GM23248 (cell line): ENCODE data around the gene SLC9B2. TPM values are rescaled to one million over a fixed set of nuclear protein-coding genes. Genes with fewer than 3 reads are reported as not detected.

Experiments
- DNase-seq: peaks from one replicate; pipeline ENCODE4 v3.0.0-alpha.2; 2015
- H2AFZ ChIP-seq: fragments of 200-600 bp; sonication (generic); 2 replicates; pipeline ENCODE4 v1.6.1; 2016; ENCODE audit warnings: antibody characterized with exemption
- H3F3A ChIP-seq: fragments of 200-600 bp; sonication (generic); 2 replicates; pipeline ENCODE4 v1.6.1; 2016; ENCODE audit warnings: mild to moderate bottlenecking, antibody characterized with exemption, mixed run types; ENCODE audit not compliant: insufficient read depth
- H3K27ac ChIP-seq: fragments of 200-600 bp; sonication (generic); 2 replicates; pipeline ENCODE4 v1.5.1; 2016; ENCODE audit warnings: mild to moderate bottlenecking
- H3K27me3 ChIP-seq: fragments of 200-600 bp; sonication (generic); replicated peaks from 2 replicates; pipeline ENCODE4 v1.6.1; 2016; ENCODE audit warnings: mild to moderate bottlenecking; ENCODE audit not compliant: insufficient read depth
- H3K36me3 ChIP-seq: fragments of 200-600 bp; sonication (generic); 2 replicates; pipeline ENCODE4 v1.6.1; 2016; ENCODE audit warnings: low read depth, mild to moderate bottlenecking
- H3K4me1 ChIP-seq: fragments of 200-600 bp; sonication (generic); 2 replicates; pipeline ENCODE4 v1.6.1; 2016; ENCODE audit warnings: mild to moderate bottlenecking; ENCODE audit not compliant: insufficient read depth
- H3K4me2 ChIP-seq: fragments of 200-600 bp; sonication (generic); one replicate; pipeline ENCODE4 v1.6.1; 2016; ENCODE audit warnings: mild to moderate bottlenecking; ENCODE audit not compliant: unreplicated experiment
- H3K4me3 ChIP-seq: fragments of 200-600 bp; sonication (generic); 2 replicates; pipeline ENCODE4 v1.5.1; 2016; ENCODE audit warnings: mild to moderate bottlenecking
- H3K79me2 ChIP-seq: fragments of 200-600 bp; sonication (generic); 2 replicates; pipeline ENCODE4 v1.6.1; 2016; ENCODE audit warnings: mild to moderate bottlenecking; ENCODE audit not compliant: insufficient read depth
- H3K9ac ChIP-seq: fragments of 200-600 bp; sonication (generic); 2 replicates; pipeline ENCODE4 v1.6.1; 2016; ENCODE audit warnings: mild to moderate bottlenecking
- H3K9me2 ChIP-seq: fragments of 200-600 bp; sonication (generic); 2 replicates; pipeline ENCODE4 v1.6.1; 2016; ENCODE audit warnings: mixed run types, mild to moderate bottlenecking, moderate library complexity; ENCODE audit not compliant: insufficient read depth
- H3K9me3 ChIP-seq: fragments of 200-600 bp; sonication (generic); one replicate; pipeline ENCODE4 v1.6.1; 2017; ENCODE audit warnings: low read depth
- H4K20me1 ChIP-seq: fragments of 200-600 bp; sonication (generic); 2 replicates; pipeline ENCODE4 v1.6.0; 2016; ENCODE audit not compliant: insufficient read depth
- EZH2 ChIP-seq: fragments of 200-600 bp; sonication (generic); IDR thresholded peaks from 2 replicates; pipeline ENCODE4 v1.6.1; 2018; ENCODE audit warnings: antibody characterized with exemption, mild to moderate bottlenecking; ENCODE audit not compliant: insufficient read depth, poor library complexity, severe bottlenecking
- EZH2phosphoT487 ChIP-seq: fragments of 200-600 bp; sonication (generic); IDR thresholded peaks from 2 replicates; pipeline ENCODE4 v1.6.1; 2018; ENCODE audit warnings: antibody characterized with exemption, moderate library complexity, mild to moderate bottlenecking, low read depth; ENCODE audit not compliant: insufficient read depth
- WGBS, 2 experiments: methylation state at CpG; one replicate each; pipeline ENCODE4 v1.1.6; 2015 to 2017; ENCODE audit warnings: low lambda C conversion rate in 2 of 2, low coverage in 1 of 2; ENCODE audit errors: missing lambda C conversion rate in 2 of 2; 5-methylcytosine and 5-hydroxymethylcytosine counted together
- in situ Hi-C: fragments of 300-500 bp; cut with MboI; formaldehyde crosslinking; loops from 2 replicates; pipeline ENCODE4 v1.15.0; 2020
- polyA plus RNA-seq: library from polyadenylated mRNA; unstranded; fragments of >200 nt; fragmentation: Nextera tagmentation; extraction: Ambion mirVana; gene quantifications from 2 replicates; pipeline ENCODE4 v1.2.1, GENCODE V29; 2016
- total RNA-seq: library from RNA; depleted of rRNA; stranded (reverse); fragments of >200 nt; shearing (Covaris generic); gene quantifications from 2 replicates; pipeline ENCODE4 v1.2.3, GENCODE V29; 2014

Gene SLC9B2
- total and polyA plus RNA-seq, 2 experiments from 2014 or later, result 23.7 to 30.9 TPM

DNA sequence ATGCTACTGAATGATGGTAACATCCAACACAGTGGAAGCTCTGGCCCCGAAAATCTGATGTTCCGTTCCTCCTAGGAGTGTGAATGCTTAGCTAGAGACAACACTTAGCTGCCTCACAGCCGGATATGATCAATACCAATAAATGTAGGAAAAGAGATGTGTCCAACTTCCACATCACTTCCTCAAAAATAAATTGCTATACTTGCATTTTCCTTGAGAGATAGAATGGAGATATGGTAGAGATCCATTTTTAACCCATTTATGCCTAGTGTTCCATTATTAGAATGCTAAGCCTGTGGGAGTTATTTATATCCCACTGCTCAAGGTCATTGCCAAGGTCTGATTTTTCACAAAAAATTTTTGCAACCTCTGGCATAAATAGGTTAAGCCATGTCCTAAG, 51.6 kb downstream of the SLC9B2 start:
- Histone ChIP-seq H3K4me2 (no peak overlapping the region), H3K27me3 (no peaks in the 10 kb centered on the region), H3K9ac (no peak overlapping the region), H3K9me3 (no peaks in the 10 kb centered on the region), H2AFZ (no peak overlapping the region), H3K36me3 (0 out of 2 replicates have a peak, but pooled peaks cover 17% of the 10 kb centered on the region), H3F3A (peaks cover 11% of the 10 kb centered on the region), H4K20me1 (no peaks in the 10 kb centered on the region), H3K79me2 (no peaks in the 10 kb centered on the region), H3K27ac (no peak overlapping the region), H3K9me2 (no peaks in the 10 kb centered on the region), H3K4me1 (peaks cover 2% of the 10 kb centered on the region; the same call in 1 of the 2 replicates), H3K4me3 (no peak overlapping the region)
- no peak for DNase-seq
- in situ Hi-C loops, result no loop called here
- WGBS, 2 experiments, result 99 to 100% methylated on average over 3 of the region's 3 CpGs
- TF ChIP-seq EZH2 (no peak), EZH2phosphoT487 (no peak)

- Histone ChIP-seq H2AFZ (no peak overlapping the region), H3K36me3 (0 out of 2 replicates have a peak, but pooled peaks cover 12% of the 10 kb centered on the region), H3K9me2 (no peaks in the 10 kb centered on the region), H3K4me1 (peaks cover 10% of the 10 kb centered on the region), H3K27ac (no peak overlapping the region), H4K20me1 (no peaks in the 10 kb centered on the region), H3K79me2 (no peaks in the 10 kb centered on the region), H3K9ac (no peak overlapping the region), H3K4me3 (no peak overlapping the region), H3K9me3 (no peaks in the 10 kb centered on the region), H3K4me2 (no peak overlapping the region), H3K27me3 (no peaks in the 10 kb centered on the region), H3F3A (peaks cover 23% of the 10 kb centered on the region)
- DNase-seq, result no peak
- no peak for TF ChIP-seq EZH2
- TF ChIP-seq EZH2phosphoT487, result no peak
- WGBS, 2 experiments, result 84 to 91% methylated on average over 2 of the region's 2 CpGs
- in situ Hi-C loops, result no loop called here
Measured at GRCh38 chr4:103021120-103021519, 55.4 kb downstream of the SLC9B2 start.

DNA sequence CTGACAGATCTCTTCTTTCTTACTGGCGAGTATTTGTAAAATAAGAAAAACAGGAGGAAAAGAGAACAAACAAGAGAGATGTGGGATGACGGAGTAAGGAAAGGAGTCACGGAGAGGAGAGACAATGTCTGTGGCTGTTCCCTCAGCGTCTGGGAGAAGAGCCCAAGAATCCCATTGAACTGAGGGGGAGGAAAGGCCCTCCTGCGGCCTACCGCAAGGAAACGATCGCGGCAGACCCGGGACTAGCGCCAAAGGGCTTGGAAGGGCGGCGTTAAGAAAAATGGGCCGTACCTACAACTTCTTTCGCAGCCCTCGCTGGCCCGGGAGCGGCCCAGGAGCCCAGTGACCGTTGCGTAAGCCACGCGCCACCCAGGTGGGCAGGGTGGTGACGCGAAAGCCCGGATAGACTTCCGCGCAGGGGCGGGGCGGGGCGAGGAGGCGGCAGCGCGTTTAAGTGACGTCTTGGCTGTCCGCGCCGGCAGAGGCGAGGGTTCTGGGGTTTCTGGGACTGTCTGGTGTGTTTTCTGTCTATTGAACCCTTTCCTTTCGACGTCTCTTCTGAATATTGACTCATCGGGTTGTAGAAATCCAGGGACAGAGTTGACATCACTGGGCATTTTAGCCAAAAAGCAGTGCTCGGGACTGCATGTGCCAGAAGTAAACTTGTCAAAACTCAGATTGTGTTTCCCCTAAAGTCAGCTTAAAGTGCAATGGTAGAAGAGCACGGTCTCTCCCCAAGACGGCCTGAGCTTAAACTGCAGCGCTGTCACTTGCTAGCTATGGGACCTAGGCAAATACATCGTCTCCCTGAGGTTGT, 57.0 kb downstream of the SLC9B2 start, which contains the start of gene SLC9B1:
Gene SLC9B1 (minus strand): TSS at position 398 of the 817 bp plus-strand sequence. CDS start 27,994 bp downstream, outside the sequence.
- H2AFZ ChIP-seq, result peak within 1 kb of the TSS; percentile 99
- H3K9ac ChIP-seq, result peak within 1 kb of the TSS; percentile 87
- no peaks in the 10 kb centered on the region for H3K9me2 ChIP-seq
- peak within 1 kb of the TSS; percentile 92 for H3K4me2 ChIP-seq
- H3K9me3 ChIP-seq, result no peaks in the 10 kb centered on the region
- in situ Hi-C loops, result no loop called here
- 0 out of 2 replicates have a peak, but pooled peaks cover 4% of the 10 kb centered on the region for H3K36me3 ChIP-seq
- peak within 1 kb of the TSS; percentile 73 for H3K4me3 ChIP-seq
- H4K20me1 ChIP-seq, result no peaks in the 10 kb centered on the region
- no peaks in the 10 kb centered on the region for H3K79me2 ChIP-seq
- H3K27ac ChIP-seq, result peak within 1 kb of the TSS; percentile 87
- peak; percentile 99 for DNase-seq
- H3K27me3 ChIP-seq, result no peaks in the 10 kb centered on the region
- TF ChIP-seq EZH2phosphoT487 (0 out of 2 replicates have a peak, but pooled peaks have one; percentile 31), EZH2 (no peak)
- H3F3A ChIP-seq, result peaks cover 23% of the 10 kb centered on the region
- H3K4me1 ChIP-seq, result peaks cover 10% of the 10 kb centered on the region
- WGBS, 2 experiments, result 1 to 2% methylated on average over 46 of the region's 46 CpGs

GRCh38 chr4:103018391-103019307, 57.9 kb downstream of the SLC9B2 start:
- TF ChIP-seq EZH2phosphoT487, result no peak
- no peak for TF ChIP-seq EZH2
- H3K9me2 ChIP-seq, result no peaks in the 10 kb centered on the region
- H3F3A ChIP-seq, result peaks cover 23% of the 10 kb centered on the region
- H2AFZ ChIP-seq, result peak overlapping the region; percentile 99
- no peaks in the 10 kb centered on the region for H3K79me2 ChIP-seq
- H3K4me3 ChIP-seq, result peak overlapping the region; percentile 73
- H3K36me3 ChIP-seq, result no peaks in the 10 kb centered on the region
- 37 to 38% methylated on average over 8 of the region's 8 CpGs for WGBS, 2 experiments
- H3K9me3 ChIP-seq, result no peaks in the 10 kb centered on the region
- in situ Hi-C loops, result no loop called here
- peak overlapping the region; percentile 87 for H3K27ac ChIP-seq
- no peaks in the 10 kb centered on the region for H4K20me1 ChIP-seq
- H3K4me1 ChIP-seq, result peaks cover 10% of the 10 kb centered on the region
- no peaks in the 10 kb centered on the region for H3K27me3 ChIP-seq
- DNase-seq, result peak; percentile 72
- peak overlapping the region; percentile 87 for H3K9ac ChIP-seq
- H3K4me2 ChIP-seq, result peak overlapping the region; percentile 92
